HFFc6 (cell line): Measurements from ENCODE around the gene PAFAH1B1. TPM values are rescaled to one million over a fixed set of nuclear protein-coding genes. Genes with fewer than 3 reads are reported as not detected.
"Not testable (repeated sequence)": the region's sequence is repeated elsewhere in the genome, so short reads cannot be mapped to it uniquely, and the experiment has no call there.

Experiments used
- DNase-seq: peaks from one replicate; pipeline ENCODE4 v3.0.0-alpha.2; 2018
- H3K27ac Mint-ChIP-seq: 2 replicates; pipeline ENCODE4 v1.8.0; 2020; ENCODE audit warnings: mild to moderate bottlenecking, mixed read lengths
- H3K27me3 Mint-ChIP-seq: 2 replicates; pipeline ENCODE4 v1.8.0; 2021; ENCODE audit warnings: mild to moderate bottlenecking, moderate library complexity, mixed read lengths; ENCODE audit not compliant: insufficient read depth
- H3K36me3 Mint-ChIP-seq: 2 replicates; pipeline ENCODE4 v1.8.0; 2021; ENCODE audit warnings: low read depth, mixed read lengths
- H3K4me1 Mint-ChIP-seq: 2 replicates; pipeline ENCODE4 v1.8.0; 2020; ENCODE audit warnings: low read depth, mixed read lengths
- H3K4me3 Mint-ChIP-seq: 2 replicates; pipeline ENCODE4 v1.8.0; 2020; ENCODE audit warnings: mild to moderate bottlenecking, moderate library complexity, mixed read lengths
- H3K9me3 Mint-ChIP-seq: 2 replicates; pipeline ENCODE4 v1.8.0; 2020; ENCODE audit warnings: mild to moderate bottlenecking, mixed read lengths
- total RNA-seq, 6 experiments: library from RNA; stranded (reverse); fragmentation: NEBNext Ultra II Directional; extraction: Animal tissue kit (Norgen Biotek cat#: 25700); gene quantifications; 2 replicates in 1 of 6; 3 replicates in 5 of 6; pipeline ENCODE4 v1.2.3, GENCODE V29; 2021
- TF ChIP-seq, protein P1 (sequence below): fragments of 200-600 bp; sonication (generic); IDR thresholded peaks from 2 replicates; pipeline ENCODE4 v1.5.0; 2021; ENCODE audit warnings: antibody characterized with exemption, mild to moderate bottlenecking

PAFAH1B1 gene
- total RNA-seq, 6 experiments from 2014 or later: 159 to 186 (median 167) TPM

DNA sequence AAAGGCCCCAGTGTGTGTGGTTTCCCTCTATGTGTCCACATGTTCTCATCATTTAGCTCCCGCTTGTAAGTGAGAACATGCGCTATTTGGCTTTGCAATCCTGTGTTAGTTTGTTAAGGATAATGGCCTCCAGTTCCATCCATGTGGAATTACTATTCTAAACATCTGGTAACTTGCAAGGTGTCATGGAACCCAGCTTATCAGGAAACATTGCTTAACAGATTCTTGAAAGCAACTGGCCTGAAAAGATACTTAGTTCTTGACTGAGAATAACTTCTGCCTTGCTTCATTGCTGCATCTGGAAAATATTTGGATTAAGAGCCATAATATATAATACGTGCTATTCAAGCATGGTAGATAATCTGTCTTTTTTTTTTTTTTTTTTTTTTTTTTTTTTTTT lies 27.8 kb downstream of the PAFAH1B1 start:
- Mint-ChIP-seq H3K27ac (no peak overlapping the region), H3K36me3 (peaks cover 32% of the 10 kb centered on the region), H3K4me3 (no peak overlapping the region), H3K27me3 (no peaks in the 10 kb centered on the region), H3K4me1 (no peaks in the 10 kb centered on the region; the same call in 1 of the 2 replicates), H3K9me3 (peaks cover 14% of the 10 kb centered on the region)
- no peak for DNase-seq
- TF ChIP-seq, protein P1, sequence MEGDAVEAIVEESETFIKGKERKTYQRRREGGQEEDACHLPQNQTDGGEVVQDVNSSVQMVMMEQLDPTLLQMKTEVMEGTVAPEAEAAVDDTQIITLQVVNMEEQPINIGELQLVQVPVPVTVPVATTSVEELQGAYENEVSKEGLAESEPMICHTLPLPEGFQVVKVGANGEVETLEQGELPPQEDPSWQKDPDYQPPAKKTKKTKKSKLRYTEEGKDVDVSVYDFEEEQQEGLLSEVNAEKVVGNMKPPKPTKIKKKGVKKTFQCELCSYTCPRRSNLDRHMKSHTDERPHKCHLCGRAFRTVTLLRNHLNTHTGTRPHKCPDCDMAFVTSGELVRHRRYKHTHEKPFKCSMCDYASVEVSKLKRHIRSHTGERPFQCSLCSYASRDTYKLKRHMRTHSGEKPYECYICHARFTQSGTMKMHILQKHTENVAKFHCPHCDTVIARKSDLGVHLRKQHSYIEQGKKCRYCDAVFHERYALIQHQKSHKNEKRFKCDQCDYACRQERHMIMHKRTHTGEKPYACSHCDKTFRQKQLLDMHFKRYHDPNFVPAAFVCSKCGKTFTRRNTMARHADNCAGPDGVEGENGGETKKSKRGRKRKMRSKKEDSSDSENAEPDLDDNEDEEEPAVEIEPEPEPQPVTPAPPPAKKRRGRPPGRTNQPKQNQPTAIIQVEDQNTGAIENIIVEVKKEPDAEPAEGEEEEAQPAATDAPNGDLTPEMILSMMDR: no peak

DNA sequence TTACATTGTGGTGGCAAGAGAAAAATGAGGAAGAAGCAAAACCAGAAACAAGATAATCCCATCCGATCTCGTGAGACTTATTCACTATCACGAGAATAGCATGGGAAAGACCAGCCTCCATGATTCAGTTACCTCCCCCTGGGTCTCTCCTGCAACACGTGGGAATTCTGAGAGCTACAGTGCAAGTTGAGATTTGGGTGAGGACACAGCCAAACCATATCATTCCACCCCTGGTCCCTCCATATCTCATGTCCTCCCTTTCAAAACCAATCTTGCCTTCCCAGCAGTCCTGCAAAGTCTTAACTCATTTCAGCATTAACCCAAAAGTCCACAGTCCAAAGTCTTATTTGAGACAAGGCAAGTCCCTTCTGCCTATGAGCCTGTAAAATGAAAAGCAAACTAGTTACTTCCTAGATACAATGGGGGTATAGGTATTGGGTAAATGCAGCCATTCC lies 28.5 kb downstream of the PAFAH1B1 start:
- not testable (repeated sequence) for DNase-seq, H3K27me3 Mint-ChIP-seq, H3K4me3 Mint-ChIP-seq, H3K27ac Mint-ChIP-seq, H3K4me1 Mint-ChIP-seq
- H3K9me3 Mint-ChIP-seq: peaks cover 18% of the 10 kb centered on the region
- H3K36me3 Mint-ChIP-seq: peaks cover 33% of the 10 kb centered on the region

DNA sequence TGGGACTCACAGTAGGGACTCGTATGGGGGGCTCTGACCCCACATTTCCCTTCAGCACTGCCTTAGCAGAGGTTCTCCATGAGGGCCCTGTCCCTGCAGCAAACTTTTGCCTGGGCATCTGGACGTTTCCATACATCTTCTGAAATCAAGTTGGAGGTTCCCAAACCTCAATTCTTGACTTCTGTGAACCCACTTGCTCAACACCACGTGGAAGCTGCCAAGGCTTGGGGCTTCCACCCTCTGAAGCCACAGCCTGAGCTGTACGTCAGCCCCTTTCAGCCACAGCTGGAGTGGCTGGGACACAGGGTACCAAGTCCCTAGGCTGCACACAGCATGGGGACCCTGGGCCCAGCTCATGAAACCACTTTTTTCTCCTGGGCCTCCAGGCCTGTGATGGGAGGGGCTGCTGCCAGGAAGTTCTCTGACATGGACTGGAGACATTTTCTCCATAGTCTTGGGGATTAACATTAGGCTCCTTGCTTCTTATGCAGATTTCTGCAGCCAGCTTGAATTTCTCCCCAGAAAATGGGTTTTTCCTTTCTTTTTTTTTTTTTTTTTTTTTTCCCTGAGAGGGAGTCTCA lies 29.4 kb downstream of the PAFAH1B1 start:
- peaks cover 21% of the 10 kb centered on the region for H3K9me3 Mint-ChIP-seq
- H3K27ac Mint-ChIP-seq, DNase-seq, H3K4me3 Mint-ChIP-seq, H3K27me3 Mint-ChIP-seq: not testable (repeated sequence)
- H3K4me1 Mint-ChIP-seq: peaks cover 12% of the 10 kb centered on the region
- peaks cover 41% of the 10 kb centered on the region for H3K36me3 Mint-ChIP-seq

DNA sequence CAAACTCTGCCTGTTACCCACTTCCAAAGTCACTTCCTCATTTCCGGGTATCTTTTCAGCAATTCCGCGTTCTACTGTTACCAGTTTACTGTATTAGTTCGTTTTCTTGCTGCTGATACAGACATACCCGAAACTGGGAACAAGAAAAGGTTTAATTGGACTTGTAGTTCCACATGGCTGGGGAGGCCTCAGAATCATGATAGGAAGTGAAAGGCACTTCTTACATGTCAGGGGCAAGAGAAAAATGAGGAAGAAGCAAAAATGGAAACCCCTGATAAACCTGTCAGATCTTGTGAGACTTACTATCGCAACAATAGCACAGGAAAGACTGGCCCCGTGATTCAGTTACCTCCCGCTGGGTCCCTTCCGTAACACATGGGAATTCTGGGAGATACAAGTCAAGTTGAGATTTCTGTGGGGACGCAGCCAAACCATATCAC lies 30.9 kb downstream of the PAFAH1B1 start:
- Mint-ChIP-seq H3K4me1 (peaks cover 27% of the 10 kb centered on the region), H3K9me3 (peaks cover 21% of the 10 kb centered on the region), H3K27me3 (peaks cover under 1% of the 10 kb centered on the region), H3K4me3 (no peak overlapping the region), H3K27ac (no peak overlapping the region), H3K36me3 (peaks cover 52% of the 10 kb centered on the region)
- DNase-seq: no peak
- TF ChIP-seq, protein P1: no peak

DNA sequence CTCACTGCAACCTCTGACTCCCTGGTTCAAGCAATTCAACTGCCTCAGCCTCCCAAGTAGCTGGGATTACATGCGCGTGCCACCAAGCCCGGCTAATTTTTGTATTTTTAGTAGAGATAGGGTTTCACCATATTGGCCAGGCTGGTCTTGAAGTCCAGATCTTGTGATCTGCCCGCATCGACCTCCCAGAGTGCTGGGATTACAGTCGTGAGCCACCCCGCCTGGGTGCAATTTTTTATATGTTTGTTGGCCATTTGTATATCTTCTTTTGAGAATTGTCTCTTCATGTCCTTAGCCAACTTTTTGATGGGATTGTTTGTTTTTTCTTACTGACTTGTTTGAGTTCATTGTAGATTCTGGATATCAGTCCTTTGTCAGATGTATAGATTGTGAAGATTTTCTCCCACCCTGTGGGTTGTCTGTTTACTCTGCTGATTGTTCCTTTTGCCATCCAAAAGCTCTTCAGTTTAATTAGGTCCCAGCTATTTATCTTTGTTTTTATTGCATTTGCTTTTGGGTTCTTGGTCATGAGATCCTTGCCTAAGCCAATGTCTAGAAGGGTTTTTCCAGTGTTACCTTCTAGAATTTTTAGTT lies 33.3 kb downstream of the PAFAH1B1 start:
- H3K27ac Mint-ChIP-seq, DNase-seq, H3K4me3 Mint-ChIP-seq, H3K27me3 Mint-ChIP-seq: not testable (repeated sequence)
- peaks cover 50% of the 10 kb centered on the region for H3K4me1 Mint-ChIP-seq
- peaks cover 19% of the 10 kb centered on the region for H3K9me3 Mint-ChIP-seq
- H3K36me3 Mint-ChIP-seq: peaks cover 44% of the 10 kb centered on the region

DNA sequence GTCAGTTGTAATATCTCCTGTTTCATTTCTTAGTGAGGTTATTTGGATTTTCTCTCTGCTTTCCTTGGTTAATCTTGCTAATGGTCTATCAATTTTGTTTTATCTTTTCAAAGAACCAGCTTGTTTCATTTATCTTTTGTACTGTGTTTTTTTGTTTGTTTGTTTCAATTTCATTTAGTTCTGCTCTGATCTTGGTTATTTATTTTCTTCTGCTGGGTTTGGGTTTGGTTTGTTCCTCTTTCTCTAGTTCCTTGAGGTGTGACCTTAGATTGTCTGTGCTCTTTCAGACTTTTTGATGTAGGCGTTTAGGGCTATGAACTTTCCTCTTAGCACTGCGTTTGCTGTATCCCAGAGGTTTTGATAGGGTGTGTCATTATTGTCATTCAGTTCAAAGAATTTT lies 35.5 kb downstream of the PAFAH1B1 start:
- Mint-ChIP-seq H3K36me3 (peaks cover 33% of the 10 kb centered on the region), H3K4me1 (peaks cover 70% of the 10 kb centered on the region)
- H3K9me3 Mint-ChIP-seq, H3K4me3 Mint-ChIP-seq, DNase-seq, H3K27me3 Mint-ChIP-seq, H3K27ac Mint-ChIP-seq: not testable (repeated sequence)

DNA sequence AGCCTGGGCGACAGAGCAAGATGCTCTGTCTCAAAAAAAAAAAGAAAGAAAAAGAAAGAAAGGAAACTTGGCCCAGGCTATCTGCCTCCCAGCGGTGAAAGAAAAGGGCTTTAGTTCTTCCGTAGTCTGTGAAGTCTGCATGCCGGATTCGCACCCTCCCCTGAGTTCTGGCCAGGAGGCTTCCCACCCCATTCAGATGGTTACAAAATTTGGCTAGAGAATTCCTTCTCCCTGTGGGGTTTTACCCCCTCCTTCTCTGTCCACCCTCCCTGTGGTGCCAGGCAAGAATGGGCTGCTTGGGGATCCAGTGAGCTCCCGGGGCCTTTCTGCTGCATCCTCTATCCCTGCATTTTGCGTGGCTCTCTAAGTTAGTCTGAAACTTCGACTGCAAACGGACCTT lies 37.8 kb downstream of the PAFAH1B1 start:
- peaks cover 34% of the 10 kb centered on the region for H3K36me3 Mint-ChIP-seq
- peaks cover 80% of the 10 kb centered on the region for H3K4me1 Mint-ChIP-seq
- H3K9me3 Mint-ChIP-seq: peaks cover 7% of the 10 kb centered on the region
- TF ChIP-seq, protein P1: no peak
- H3K4me3 Mint-ChIP-seq: no peak overlapping the region
- no peak for DNase-seq
- no peak overlapping the region; the same call in 1 of the 2 replicates for H3K27ac Mint-ChIP-seq
- peaks cover 2% of the 10 kb centered on the region for H3K27me3 Mint-ChIP-seq
